ENCODE results near the gene L3MBTL4. TPM values are rescaled to one million over a fixed set of nuclear protein-coding genes. Genes with fewer than 3 reads are reported as not detected.

The L3MBTL4 gene
- total RNA-seq, 2 experiments from 2014 or later, result 0.19 to 0.47 TPM

DNA sequence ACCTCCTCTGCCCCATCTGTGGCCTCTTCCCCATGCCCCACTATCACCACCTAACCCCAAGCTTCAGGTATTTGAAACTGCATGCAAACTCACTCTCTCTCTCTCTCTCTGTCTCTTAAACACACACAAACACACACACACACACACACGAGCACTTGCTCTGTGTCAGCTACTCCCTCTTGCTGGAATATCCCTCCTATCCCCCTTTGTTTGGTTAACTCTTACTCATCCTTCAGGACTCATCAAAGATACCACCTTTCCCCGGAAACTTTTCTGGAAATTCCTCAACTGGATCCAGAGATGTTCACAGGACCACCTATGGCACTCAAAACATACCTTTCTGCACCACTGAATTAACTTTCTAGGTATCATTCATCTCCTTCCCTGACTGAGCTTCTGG lies 296.6 kb downstream of the L3MBTL4 start:
- Histone ChIP-seq H3K4me1 (ENCODE audit: insufficient read depth, low read length) (no peaks in the 10 kb centered on the region), H3K27me3 (ENCODE audit: control insufficient read depth in 1 of 2, insufficient read depth in 2 of 2, low read length in 2 of 2) (no peaks in the 10 kb centered on the region), H3K4me3 (ENCODE audit: low read length) (no peak overlapping the region), H3K9me3 (ENCODE audit: control insufficient read depth in 1 of 2, insufficient read depth in 1 of 2, low read length in 2 of 2) (peaks cover 0 to 3% of the 10 kb centered on the region in 2 experiments), H3K27ac (ENCODE audit: low read depth in 1 of 2, low read length in 2 of 2) (no peak overlapping the region), H3K36me3 (ENCODE audit: insufficient read depth, low read length) (no peaks in the 10 kb centered on the region)
- no peak overlapping the region for H3K4me3 Mint-ChIP-seq
- ATAC-seq (ENCODE audit: poor library complexity) (no peak), DNase-seq (no peak)
- CTCF ChIA-PET, result interaction anchor here (0.7 kb wide), 1 partner anchor 62 kb away, joined by 3 read pairs; no protein-coding TSS in a partner anchor
- H3K27me3 Mint-ChIP-seq, result no peaks in the 10 kb centered on the region
- H3K4me1 Mint-ChIP-seq (ENCODE audit: low read depth), result no peaks in the 10 kb centered on the region
- TF ChIP-seq, protein P1, sequence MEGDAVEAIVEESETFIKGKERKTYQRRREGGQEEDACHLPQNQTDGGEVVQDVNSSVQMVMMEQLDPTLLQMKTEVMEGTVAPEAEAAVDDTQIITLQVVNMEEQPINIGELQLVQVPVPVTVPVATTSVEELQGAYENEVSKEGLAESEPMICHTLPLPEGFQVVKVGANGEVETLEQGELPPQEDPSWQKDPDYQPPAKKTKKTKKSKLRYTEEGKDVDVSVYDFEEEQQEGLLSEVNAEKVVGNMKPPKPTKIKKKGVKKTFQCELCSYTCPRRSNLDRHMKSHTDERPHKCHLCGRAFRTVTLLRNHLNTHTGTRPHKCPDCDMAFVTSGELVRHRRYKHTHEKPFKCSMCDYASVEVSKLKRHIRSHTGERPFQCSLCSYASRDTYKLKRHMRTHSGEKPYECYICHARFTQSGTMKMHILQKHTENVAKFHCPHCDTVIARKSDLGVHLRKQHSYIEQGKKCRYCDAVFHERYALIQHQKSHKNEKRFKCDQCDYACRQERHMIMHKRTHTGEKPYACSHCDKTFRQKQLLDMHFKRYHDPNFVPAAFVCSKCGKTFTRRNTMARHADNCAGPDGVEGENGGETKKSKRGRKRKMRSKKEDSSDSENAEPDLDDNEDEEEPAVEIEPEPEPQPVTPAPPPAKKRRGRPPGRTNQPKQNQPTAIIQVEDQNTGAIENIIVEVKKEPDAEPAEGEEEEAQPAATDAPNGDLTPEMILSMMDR (IDR thresholded peaks at IDR 0.05), result no peak
- POLR2A ChIA-PET, result no interaction called here
- no peak overlapping the region for H3K27ac Mint-ChIP-seq
- H3K9me3 Mint-ChIP-seq, result peaks cover 2% of the 10 kb centered on the region
- H3K36me3 Mint-ChIP-seq (ENCODE audit: low read depth), result no peaks in the 10 kb centered on the region
- intact Hi-C loops (cut with DNase I, micrococcal nuclease), result no loop called here

DNA sequence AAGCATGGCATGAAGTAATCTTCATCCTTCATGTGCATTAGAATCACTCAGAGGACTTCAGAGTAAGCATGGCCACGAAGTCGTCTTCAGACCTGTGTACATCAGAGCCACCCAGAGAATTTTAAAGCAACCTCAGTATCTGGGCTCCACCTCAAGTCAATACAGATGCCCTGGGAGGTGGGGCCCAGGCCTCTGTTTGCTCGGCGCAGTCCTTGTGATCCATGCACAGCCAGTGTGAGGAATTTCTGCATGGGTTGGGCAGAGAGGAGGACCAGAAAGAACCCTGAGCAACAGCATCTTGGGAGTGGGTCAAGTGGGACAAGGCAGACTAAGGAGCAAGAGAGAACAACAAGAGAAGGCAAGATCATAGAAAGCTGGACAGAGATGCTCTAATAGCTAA lies 299.0 kb downstream of the L3MBTL4 start:
- ATAC-seq (ENCODE audit: poor library complexity) (no peak), DNase-seq (no peak)
- Mint-ChIP-seq H3K36me3 (ENCODE audit: low read depth) (no peaks in the 10 kb centered on the region), H3K27ac (no peak overlapping the region), H3K4me1 (ENCODE audit: low read depth) (no peaks in the 10 kb centered on the region), H3K27me3 (no peaks in the 10 kb centered on the region), H3K4me3 (no peak overlapping the region), H3K9me3 (no peaks in the 10 kb centered on the region)
- no peaks in the 10 kb centered on the region for H3K36me3 ChIP-seq (ENCODE audit: insufficient read depth, low read length)
- peaks cover 0 to 3% of the 10 kb centered on the region in 2 experiments for H3K9me3 ChIP-seq (ENCODE audit: control insufficient read depth in 1 of 2, insufficient read depth in 1 of 2, low read length in 2 of 2)
- H3K4me1 ChIP-seq (ENCODE audit: insufficient read depth, low read length), result no peaks in the 10 kb centered on the region
- POLR2A ChIA-PET, result no interaction called here
- H3K4me3 ChIP-seq (ENCODE audit: low read length), result no peak overlapping the region
- TF ChIP-seq, protein P1 (IDR thresholded peaks at IDR 0.05), result no peak
- H3K27me3 ChIP-seq (ENCODE audit: control insufficient read depth in 1 of 2, insufficient read depth in 2 of 2, low read length in 2 of 2), result no peaks in the 10 kb centered on the region
- no peak overlapping the region for H3K27ac ChIP-seq (ENCODE audit: low read depth in 1 of 2, low read length in 2 of 2)
- CTCF ChIA-PET, result interaction anchor here (0.7 kb wide), 1 partner anchor 101 kb away, joined by 3 read pairs; no protein-coding TSS in a partner anchor
- intact Hi-C loops (cut with DNase I, micrococcal nuclease), result no loop called here

DNA sequence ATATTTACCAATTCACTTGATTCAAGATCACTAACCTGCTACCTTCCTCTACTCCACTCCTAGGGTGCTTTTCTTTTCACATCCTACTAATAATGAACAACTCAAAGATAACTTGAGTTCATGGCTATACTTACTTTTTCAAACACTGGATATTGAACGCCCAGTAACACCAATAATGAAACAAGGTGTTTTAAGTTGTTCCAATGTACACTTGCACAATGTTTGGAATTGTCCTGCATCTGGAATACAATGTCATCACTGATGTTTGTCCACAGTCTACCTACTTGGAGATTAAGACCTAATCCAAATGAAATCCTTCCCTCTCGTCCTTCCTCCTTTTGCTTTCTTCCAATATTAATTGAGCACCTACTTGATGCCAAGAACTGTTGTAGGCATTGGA lies 301.1 kb downstream of the L3MBTL4 start:
- intact Hi-C loops (cut with DNase I, micrococcal nuclease), result no loop called here
- H3K4me1 ChIP-seq (ENCODE audit: insufficient read depth, low read length), result no peaks in the 10 kb centered on the region
- ATAC-seq (ENCODE audit: poor library complexity) (no peak), DNase-seq (no peak)
- Mint-ChIP-seq H3K36me3 (ENCODE audit: low read depth) (no peaks in the 10 kb centered on the region), H3K4me3 (no peak overlapping the region), H3K27ac (no peak overlapping the region), H3K4me1 (ENCODE audit: low read depth) (no peaks in the 10 kb centered on the region), H3K9me3 (no peaks in the 10 kb centered on the region), H3K27me3 (no peaks in the 10 kb centered on the region)
- CTCF ChIA-PET, result no interaction called here
- TF ChIP-seq, protein P1 (IDR thresholded peaks at IDR 0.05), result no peak
- peaks cover 0 to 3% of the 10 kb centered on the region in 2 experiments for H3K9me3 ChIP-seq (ENCODE audit: control insufficient read depth in 1 of 2, insufficient read depth in 1 of 2, low read length in 2 of 2)
- POLR2A ChIA-PET, result no interaction called here
- H3K27ac ChIP-seq (ENCODE audit: low read depth in 1 of 2, low read length in 2 of 2), result no peak overlapping the region
- H3K27me3 ChIP-seq (ENCODE audit: control insufficient read depth in 1 of 2, insufficient read depth in 2 of 2, low read length in 2 of 2), result no peaks in the 10 kb centered on the region
- no peak overlapping the region for H3K4me3 ChIP-seq (ENCODE audit: low read length)
- H3K36me3 ChIP-seq (ENCODE audit: insufficient read depth, low read length), result no peaks in the 10 kb centered on the region
